Mammary epithelial cell (primary cell): ENCODE measurements around the gene MPST.

ENCODE experiments used
- CTCF ChIP-seq, 2 donors: IDR thresholded peaks in 1 of 2; conservative IDR thresholded peaks in 1 of 2; 2 replicates each; pipeline ENCODE4 v1.5.1; 2011 to 2012; ENCODE audit warnings: inconsistent platforms in 2 of 2, low read length in 2 of 2, mild to moderate bottlenecking in 2 of 2, control low read depth in 1 of 2, low read depth in 1 of 2; ENCODE audit not compliant: insufficient read depth in 1 of 2; ENCODE audit errors: extremely low read depth in 1 of 2
- EZH2 ChIP-seq: IDR thresholded peaks from 2 replicates; pipeline ENCODE4 v1.6.1; 2012; ENCODE audit warnings: low read length, inconsistent platforms, borderline replicate concordance

- TF ChIP-seq CTCF (conservative IDR thresholded peaks at IDR 0.05 in 1 of 2, IDR thresholded peaks at IDR 0.05 in 1 of 2; ENCODE audit: extremely low read depth in 1 of 2, insufficient read depth in 1 of 2, low read depth in 1 of 2, low read length in 2 of 2) (no peak), EZH2 (no peak)
Observed at GRCh38 chr22:37014415-37014806, 5.1 kb upstream of the MPST start.
